Mesothelial cell of epicardium (in vitro differentiated cells): ENCODE measurements around the gene POLG2. TPM values are rescaled to one million over a fixed set of nuclear protein-coding genes. Genes with fewer than 3 reads are reported as not detected.
"Not testable (repeated sequence)": the region's sequence is repeated elsewhere in the genome, so short reads cannot be mapped to it uniquely, and the experiment has no call there.

Experiments used
- DNase-seq, 2 experiments: peaks; one replicate each; pipeline ENCODE4 v3.0.0; 2021; ENCODE audit warnings: low spot score in 2 of 2; ENCODE audit not compliant: unreplicated experiment in 2 of 2
- H3K27ac Mint-ChIP-seq: 2 replicates; pipeline ENCODE4 v1.8.0; 2021; ENCODE audit warnings: mixed read lengths
- H3K27me3 Mint-ChIP-seq: 2 replicates; pipeline ENCODE4 v1.8.0; 2021; ENCODE audit warnings: low read depth, mixed read lengths
- H3K36me3 Mint-ChIP-seq: 2 replicates; pipeline ENCODE4 v1.8.0; 2021; ENCODE audit warnings: mixed read lengths
- H3K4me1 Mint-ChIP-seq: 2 replicates; pipeline ENCODE4 v1.8.0; 2021; ENCODE audit warnings: mixed read lengths
- H3K4me3 Mint-ChIP-seq: 2 replicates; pipeline ENCODE4 v1.8.0; 2021; ENCODE audit warnings: mild to moderate bottlenecking, moderate library complexity, mixed read lengths
- H3K9me3 Mint-ChIP-seq: 2 replicates; pipeline ENCODE4 v1.8.0; 2021; ENCODE audit warnings: mixed read lengths
- total RNA-seq: library from RNA; stranded (reverse); gene quantifications from 3 replicates; pipeline ENCODE4 v1.2.1, GENCODE V29; 2021
- TF ChIP-seq, protein P1 (sequence below): fragments of 200-600 bp; sonication (generic); IDR thresholded peaks from one replicate; pipeline ENCODE4 v1.5.0; 2021; ENCODE audit warnings: antibody characterized with exemption; ENCODE audit not compliant: unreplicated experiment

POLG2 gene
- total RNA-seq, 1 donor from 2014 or later = 32.2 TPM

DNA sequence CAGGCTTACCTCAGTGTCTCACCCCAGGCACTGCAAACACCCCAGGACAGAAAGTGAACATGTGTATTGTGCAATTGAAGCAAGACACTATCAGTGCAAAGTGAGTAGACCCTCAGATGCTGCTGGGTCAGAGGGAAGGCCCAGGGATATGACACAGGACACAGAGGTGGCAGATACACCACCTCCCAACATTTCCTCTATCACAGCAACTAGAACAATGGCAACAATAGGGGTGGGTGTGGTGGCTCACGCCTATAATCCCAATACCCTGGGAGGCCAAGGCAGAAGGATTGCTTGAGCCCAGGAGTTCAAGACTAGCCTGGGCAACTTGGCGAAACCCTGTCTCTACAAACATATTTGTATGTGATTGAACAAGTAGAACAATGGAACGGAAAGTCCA, 25.4 kb downstream of the POLG2 start:
- H3K4me1 Mint-ChIP-seq = no peaks in the 10 kb centered on the region
- no peaks in the 10 kb centered on the region for H3K36me3 Mint-ChIP-seq
- H3K9me3 Mint-ChIP-seq = no peaks in the 10 kb centered on the region
- H3K4me3 Mint-ChIP-seq = no peak overlapping the region
- no peak overlapping the region for H3K27ac Mint-ChIP-seq
- no peak for DNase-seq
- TF ChIP-seq, protein P1, sequence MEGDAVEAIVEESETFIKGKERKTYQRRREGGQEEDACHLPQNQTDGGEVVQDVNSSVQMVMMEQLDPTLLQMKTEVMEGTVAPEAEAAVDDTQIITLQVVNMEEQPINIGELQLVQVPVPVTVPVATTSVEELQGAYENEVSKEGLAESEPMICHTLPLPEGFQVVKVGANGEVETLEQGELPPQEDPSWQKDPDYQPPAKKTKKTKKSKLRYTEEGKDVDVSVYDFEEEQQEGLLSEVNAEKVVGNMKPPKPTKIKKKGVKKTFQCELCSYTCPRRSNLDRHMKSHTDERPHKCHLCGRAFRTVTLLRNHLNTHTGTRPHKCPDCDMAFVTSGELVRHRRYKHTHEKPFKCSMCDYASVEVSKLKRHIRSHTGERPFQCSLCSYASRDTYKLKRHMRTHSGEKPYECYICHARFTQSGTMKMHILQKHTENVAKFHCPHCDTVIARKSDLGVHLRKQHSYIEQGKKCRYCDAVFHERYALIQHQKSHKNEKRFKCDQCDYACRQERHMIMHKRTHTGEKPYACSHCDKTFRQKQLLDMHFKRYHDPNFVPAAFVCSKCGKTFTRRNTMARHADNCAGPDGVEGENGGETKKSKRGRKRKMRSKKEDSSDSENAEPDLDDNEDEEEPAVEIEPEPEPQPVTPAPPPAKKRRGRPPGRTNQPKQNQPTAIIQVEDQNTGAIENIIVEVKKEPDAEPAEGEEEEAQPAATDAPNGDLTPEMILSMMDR = no peak
- no peaks in the 10 kb centered on the region for H3K27me3 Mint-ChIP-seq

DNA sequence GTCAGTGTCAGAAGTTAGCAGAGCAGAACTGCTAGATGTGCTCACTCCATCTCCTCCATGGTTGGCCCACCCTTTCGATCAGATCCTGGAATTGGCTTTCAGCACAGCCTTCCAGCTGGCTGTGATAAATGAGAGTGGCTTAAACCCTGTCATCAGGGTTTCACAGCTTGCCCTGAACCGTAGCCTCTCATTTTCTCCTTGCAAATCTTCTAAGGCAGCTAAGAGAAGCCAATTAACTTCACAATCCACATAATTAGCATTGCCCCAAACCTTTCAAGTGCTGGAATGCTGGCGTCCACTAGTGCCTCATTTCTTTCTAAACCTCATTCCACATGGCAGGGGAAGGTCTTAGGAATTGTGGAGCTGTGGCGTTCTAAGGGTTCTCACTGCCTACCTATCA, 26.2 kb downstream of the POLG2 start:
- no peak for DNase-seq
- Mint-ChIP-seq H3K36me3 (no peaks in the 10 kb centered on the region), H3K4me3 (no peak overlapping the region), H3K4me1 (no peaks in the 10 kb centered on the region), H3K27ac (no peak overlapping the region), H3K27me3 (no peaks in the 10 kb centered on the region), H3K9me3 (no peaks in the 10 kb centered on the region)
- TF ChIP-seq, protein P1 = no peak

DNA sequence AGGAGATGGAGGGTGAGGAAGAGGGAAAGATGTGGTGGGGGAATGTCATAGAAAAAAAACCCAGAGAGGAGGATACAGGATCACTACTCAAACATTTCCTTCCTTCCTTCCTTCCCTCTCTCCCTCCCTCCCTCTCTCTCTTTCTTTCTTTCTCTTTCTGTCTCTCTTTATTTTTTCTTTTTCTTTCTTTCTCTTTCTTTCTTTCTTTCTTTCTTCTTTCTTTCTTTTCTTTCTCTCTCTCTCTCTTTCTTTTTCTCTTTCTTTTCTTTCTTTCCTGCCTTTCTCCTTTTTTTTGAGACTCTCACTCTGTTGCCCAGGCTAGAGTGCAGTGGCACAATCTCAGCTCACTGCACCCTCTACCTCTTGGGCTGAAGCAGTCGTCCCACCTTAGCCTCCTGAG, 30.0 kb downstream of the POLG2 start:
- H3K36me3 Mint-ChIP-seq, DNase-seq, H3K4me3 Mint-ChIP-seq, H3K27ac Mint-ChIP-seq, H3K27me3 Mint-ChIP-seq, H3K4me1 Mint-ChIP-seq, H3K9me3 Mint-ChIP-seq: not testable (repeated sequence)

DNA sequence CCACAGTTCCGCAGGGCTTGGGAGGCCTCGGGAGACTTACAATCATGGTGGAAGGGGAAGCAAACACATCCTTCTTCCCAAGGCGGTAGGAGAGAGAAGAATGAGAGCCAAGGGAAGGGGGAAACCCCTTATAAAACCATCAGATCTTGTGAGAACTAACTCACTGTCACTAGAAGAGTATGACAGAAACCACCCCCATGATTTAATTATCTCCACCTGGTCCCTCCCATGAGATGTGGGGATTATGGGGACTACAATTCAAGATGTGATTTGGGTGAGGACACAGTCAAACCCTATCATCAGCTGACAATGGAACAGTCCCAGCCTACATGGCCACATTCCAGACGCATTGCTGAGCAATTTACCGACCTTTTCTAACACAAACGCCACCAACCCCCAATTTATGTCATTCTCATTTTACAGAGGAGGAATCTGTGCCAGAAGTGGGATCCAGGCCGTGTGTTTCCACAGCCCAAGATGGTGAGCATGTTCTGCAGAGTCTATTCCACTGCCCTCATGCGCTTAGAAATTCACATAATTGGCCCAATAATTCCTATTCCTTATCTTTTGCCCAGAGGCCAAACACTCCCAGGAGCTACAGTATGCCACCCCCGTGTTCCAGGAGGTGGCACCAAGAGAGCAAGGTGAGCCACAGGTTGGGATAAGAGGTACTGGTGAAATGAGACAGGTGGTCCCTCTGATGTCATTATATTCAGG, 30.7 kb downstream of the POLG2 start:
- no peak overlapping the region for H3K27ac Mint-ChIP-seq
- H3K4me3 Mint-ChIP-seq = no peak overlapping the region
- no peak for DNase-seq

DNA sequence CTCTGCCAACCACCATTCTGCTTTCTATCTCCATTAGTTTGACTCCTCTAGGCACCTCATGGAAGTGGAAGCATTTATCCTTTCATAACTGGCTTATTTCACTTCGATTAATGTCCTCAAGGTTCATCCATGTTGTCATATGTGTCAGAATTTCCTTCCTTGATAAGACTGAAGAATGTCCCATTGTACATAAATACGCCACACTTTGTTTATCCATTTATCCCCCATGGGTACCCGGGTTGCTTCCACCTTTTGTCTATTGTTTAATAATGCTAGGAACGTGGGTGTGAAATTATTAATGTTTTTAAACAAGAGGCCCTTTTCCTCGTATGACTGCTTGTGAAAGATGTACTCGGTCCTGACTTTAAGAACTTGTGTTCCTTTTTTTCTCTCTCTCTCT, 35.1 kb downstream of the POLG2 start:
- H3K4me3 Mint-ChIP-seq = no peak overlapping the region
- no peaks in the 10 kb centered on the region for H3K9me3 Mint-ChIP-seq
- DNase-seq = no peak
- no peak overlapping the region for H3K27ac Mint-ChIP-seq
- H3K27me3 Mint-ChIP-seq = no peaks in the 10 kb centered on the region
- TF ChIP-seq, protein P1 = no peak
- no peaks in the 10 kb centered on the region for H3K36me3 Mint-ChIP-seq
- H3K4me1 Mint-ChIP-seq = peaks cover 2% of the 10 kb centered on the region

More for the DNA sequence above, 30.7 kb downstream of the POLG2 start:
- H3K9me3 Mint-ChIP-seq = no peaks in the 10 kb centered on the region
- no peaks in the 10 kb centered on the region for H3K27me3 Mint-ChIP-seq
- no peaks in the 10 kb centered on the region for H3K36me3 Mint-ChIP-seq
- H3K4me1 Mint-ChIP-seq = no peaks in the 10 kb centered on the region
- TF ChIP-seq, protein P1 = no peak

DNA sequence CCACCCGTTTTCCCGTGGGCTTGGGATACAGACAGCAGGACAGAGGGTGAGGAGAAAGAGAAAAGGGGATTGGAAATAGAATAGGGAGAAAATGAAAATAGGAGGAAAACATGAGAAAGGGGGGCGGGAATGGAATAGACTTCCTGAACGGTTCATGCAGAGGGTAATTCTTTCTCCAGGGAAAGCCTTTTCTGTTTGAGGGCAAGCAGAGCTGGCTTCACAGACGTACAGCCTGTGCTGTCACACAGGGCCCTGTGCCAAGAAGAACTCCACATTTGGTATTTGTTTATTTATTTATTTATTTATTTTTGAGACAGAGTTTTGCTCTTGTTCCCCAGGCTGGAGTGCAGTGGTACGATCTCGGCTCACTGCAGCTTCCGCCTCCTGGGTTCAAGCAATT, 35.9 kb downstream of the POLG2 start:
- no peaks in the 10 kb centered on the region for H3K36me3 Mint-ChIP-seq
- H3K27me3 Mint-ChIP-seq = no peaks in the 10 kb centered on the region

DNA sequence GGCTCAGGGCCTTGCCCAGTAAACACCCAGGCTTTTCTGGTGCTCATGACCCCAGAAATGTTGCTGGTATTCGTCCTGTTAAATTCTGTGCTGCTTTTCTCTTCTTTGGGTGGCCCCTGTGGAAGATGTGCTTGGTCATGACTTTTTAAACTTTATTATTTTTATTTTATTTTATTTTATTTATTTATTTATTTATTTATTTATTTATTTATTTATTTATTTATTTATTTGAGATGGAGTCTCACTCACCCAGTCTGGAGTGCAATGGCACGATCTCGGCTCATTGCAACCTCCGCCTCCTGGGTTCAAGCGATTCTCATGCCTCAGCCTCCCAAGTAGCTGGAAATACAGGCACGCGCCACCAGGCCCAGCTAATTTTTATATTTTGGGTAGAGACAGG, 37.0 kb downstream of the POLG2 start:
- not testable (repeated sequence) for H3K4me1 Mint-ChIP-seq, H3K27ac Mint-ChIP-seq, H3K9me3 Mint-ChIP-seq

More for the DNA sequence above, 35.9 kb downstream of the POLG2 start:
- no peak overlapping the region for H3K27ac Mint-ChIP-seq
- H3K9me3 Mint-ChIP-seq = no peaks in the 10 kb centered on the region
- TF ChIP-seq, protein P1 = no peak
- no peak overlapping the region for H3K4me3 Mint-ChIP-seq
- H3K4me1 Mint-ChIP-seq = peaks cover 2% of the 10 kb centered on the region
- no peak for DNase-seq

More for the DNA sequence above, 37.0 kb downstream of the POLG2 start:
- not testable (repeated sequence) for DNase-seq, H3K36me3 Mint-ChIP-seq, H3K4me3 Mint-ChIP-seq, H3K27me3 Mint-ChIP-seq
